GM06990 (cell line): ENCODE results near the gene ATP6V1G2.

ENCODE experiments used
- DNase-seq: peaks from one replicate; pipeline ENCODE4 v3.0.0-alpha.2; 2011; ENCODE audit not compliant: insufficient read length; ENCODE audit errors: extremely low read depth
- H3K27me3 ChIP-seq: replicated peaks from 2 replicates; pipeline ENCODE4 v1.6.0; 2011; ENCODE audit warnings: low read length; ENCODE audit not compliant: control insufficient read depth, insufficient read depth
- H3K36me3 ChIP-seq: 2 replicates; pipeline ENCODE4 v1.5.1; 2011; ENCODE audit warnings: low read length; ENCODE audit not compliant: control insufficient read depth, insufficient read depth
- H3K4me3 ChIP-seq: replicated peaks from 2 replicates; pipeline ENCODE4 v1.5.1; 2011; ENCODE audit warnings: low read depth, mild to moderate bottlenecking, control low read depth, low read length
- TF ChIP-seq, protein P1 (sequence below): IDR thresholded peaks from 2 replicates; pipeline ENCODE4 v1.5.1; 2011; ENCODE audit warnings: low read length, control low read depth, mild to moderate bottlenecking, inconsistent platforms; ENCODE audit not compliant: insufficient read depth, poor library complexity, severe bottlenecking

The ATP6V1G2 gene

DNA sequence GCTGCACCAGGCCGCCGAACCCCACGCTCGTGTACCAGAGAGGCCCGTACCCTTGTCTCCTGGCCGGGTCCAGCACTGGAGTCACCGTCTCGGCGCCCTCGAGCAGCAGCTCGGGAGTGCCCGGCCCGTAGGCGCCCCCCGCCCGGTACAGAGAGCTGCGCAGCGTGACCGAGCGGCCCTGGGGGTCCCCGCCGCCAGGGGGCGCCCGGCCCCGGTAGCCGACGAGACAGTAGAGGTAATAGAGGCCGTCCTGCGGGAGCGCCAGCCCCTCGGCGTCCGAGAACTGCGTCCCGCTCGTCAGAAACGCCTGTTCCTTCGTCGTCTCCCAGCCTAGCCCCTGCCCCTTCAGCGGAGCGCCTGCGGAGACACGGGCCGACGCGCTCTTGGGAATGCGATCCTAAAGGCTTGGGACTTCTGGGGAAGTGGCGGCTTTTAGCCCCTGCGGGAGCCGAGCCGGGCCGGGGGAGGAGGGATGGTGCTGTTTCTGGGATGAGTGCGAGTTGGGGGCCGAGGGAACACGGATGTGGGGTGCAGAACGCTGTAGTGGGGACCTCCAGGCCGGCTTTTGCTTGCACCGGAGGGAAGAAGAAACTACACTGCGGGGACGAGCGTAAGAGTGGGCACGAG lies 34.5 kb upstream of the ATP6V1G2 start:
- TF ChIP-seq, protein P1, sequence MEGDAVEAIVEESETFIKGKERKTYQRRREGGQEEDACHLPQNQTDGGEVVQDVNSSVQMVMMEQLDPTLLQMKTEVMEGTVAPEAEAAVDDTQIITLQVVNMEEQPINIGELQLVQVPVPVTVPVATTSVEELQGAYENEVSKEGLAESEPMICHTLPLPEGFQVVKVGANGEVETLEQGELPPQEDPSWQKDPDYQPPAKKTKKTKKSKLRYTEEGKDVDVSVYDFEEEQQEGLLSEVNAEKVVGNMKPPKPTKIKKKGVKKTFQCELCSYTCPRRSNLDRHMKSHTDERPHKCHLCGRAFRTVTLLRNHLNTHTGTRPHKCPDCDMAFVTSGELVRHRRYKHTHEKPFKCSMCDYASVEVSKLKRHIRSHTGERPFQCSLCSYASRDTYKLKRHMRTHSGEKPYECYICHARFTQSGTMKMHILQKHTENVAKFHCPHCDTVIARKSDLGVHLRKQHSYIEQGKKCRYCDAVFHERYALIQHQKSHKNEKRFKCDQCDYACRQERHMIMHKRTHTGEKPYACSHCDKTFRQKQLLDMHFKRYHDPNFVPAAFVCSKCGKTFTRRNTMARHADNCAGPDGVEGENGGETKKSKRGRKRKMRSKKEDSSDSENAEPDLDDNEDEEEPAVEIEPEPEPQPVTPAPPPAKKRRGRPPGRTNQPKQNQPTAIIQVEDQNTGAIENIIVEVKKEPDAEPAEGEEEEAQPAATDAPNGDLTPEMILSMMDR, result peak; percentile 92
- peaks cover 11% of the 10 kb centered on the region for H3K36me3 ChIP-seq
- peak overlapping the region; percentile 69 for H3K4me3 ChIP-seq
- no peaks in the 10 kb centered on the region for H3K27me3 ChIP-seq
- peak; percentile 89 for DNase-seq

DNA sequence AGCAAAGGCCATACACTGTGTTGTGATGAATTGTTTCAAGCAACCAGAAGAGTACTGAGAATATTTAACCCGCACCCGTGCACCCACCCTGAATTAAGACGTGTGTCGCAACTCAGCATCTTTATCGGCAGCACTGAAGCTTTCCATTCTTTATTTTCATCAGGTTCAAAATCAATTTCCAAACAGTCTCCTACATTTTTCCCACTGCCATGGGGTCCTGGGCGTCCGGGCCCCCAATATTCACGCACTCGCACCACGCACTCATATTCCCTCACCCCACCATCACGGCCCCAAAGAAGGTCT lies 34.0 kb upstream of the ATP6V1G2 start:
- TF ChIP-seq, protein P1, result no peak
- no peaks in the 10 kb centered on the region for H3K27me3 ChIP-seq
- H3K36me3 ChIP-seq, result peaks cover 11% of the 10 kb centered on the region
- peak overlapping the region; percentile 69 for H3K4me3 ChIP-seq
- no peak for DNase-seq

DNA sequence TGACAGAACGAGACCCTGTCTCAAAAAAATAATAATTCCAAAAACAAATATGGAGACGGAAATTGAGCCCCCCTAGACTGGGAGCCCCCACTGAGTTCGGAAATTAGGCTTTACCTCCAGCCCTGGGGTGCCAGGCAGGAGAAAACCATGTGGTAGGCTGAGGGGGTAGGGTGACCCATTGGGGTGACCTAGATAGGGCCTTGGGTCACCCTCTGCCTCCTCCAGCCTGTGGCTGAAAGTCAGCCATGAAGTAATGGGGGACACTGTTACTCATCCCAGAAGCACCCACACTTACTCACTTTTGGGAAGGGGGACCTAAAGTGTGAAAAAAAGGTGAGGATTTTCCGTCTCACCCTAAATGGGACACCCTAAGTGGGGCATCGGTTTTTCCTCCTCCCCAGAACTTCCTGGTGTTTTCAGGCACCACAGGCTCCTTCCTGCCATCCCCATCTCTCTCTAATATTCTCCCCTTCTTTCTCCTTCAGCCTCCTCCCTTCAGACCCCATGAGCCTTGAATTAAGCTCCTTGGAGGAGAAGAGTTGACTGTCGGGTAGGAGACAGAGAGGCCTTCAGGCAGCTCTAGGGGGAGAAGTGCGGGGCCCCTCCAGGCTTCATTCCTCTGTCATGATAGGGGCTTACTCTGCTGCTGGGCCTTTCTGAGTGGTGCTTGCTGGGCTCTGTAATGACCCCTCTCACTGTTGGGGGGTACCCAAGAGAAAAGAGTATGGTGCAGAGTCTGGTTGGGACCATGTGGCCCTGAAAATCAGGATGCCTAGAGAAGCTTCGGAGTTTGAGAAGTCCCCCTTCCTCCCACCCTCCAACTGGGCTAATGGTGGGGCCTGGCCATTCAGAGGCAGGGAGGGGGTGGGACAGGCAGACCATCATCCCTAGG lies 33.4 kb upstream of the ATP6V1G2 start:
- no peak for DNase-seq
- Histone ChIP-seq H3K36me3 (peaks cover 11% of the 10 kb centered on the region), H3K27me3 (no peaks in the 10 kb centered on the region), H3K4me3 (peak overlapping the region; percentile 69)
- TF ChIP-seq, protein P1, result no peak

DNA sequence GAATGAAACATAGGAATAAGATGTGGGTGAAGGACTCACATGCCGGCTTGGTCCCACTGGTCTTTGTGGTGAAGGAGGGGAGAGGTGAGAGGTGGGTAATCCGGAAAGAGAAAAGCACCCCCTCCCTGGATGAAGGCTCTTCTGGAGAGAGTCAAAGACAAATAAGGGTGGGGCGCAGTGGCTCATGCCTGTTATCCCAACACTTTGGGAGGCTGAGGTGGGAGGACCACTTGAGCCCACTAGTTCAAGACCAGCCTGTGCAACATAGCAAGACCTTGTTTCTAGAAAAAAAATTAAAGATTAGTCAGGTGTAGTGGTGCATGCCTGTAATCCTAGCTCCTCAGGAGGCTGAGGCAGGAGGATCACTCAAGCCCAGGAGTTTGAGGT lies 32.7 kb upstream of the ATP6V1G2 start:
- TF ChIP-seq, protein P1, result no peak
- peaks cover 11% of the 10 kb centered on the region for H3K36me3 ChIP-seq
- H3K4me3 ChIP-seq, result peak overlapping the region; percentile 90
- H3K27me3 ChIP-seq, result no peaks in the 10 kb centered on the region
- DNase-seq, result no peak

DNA sequence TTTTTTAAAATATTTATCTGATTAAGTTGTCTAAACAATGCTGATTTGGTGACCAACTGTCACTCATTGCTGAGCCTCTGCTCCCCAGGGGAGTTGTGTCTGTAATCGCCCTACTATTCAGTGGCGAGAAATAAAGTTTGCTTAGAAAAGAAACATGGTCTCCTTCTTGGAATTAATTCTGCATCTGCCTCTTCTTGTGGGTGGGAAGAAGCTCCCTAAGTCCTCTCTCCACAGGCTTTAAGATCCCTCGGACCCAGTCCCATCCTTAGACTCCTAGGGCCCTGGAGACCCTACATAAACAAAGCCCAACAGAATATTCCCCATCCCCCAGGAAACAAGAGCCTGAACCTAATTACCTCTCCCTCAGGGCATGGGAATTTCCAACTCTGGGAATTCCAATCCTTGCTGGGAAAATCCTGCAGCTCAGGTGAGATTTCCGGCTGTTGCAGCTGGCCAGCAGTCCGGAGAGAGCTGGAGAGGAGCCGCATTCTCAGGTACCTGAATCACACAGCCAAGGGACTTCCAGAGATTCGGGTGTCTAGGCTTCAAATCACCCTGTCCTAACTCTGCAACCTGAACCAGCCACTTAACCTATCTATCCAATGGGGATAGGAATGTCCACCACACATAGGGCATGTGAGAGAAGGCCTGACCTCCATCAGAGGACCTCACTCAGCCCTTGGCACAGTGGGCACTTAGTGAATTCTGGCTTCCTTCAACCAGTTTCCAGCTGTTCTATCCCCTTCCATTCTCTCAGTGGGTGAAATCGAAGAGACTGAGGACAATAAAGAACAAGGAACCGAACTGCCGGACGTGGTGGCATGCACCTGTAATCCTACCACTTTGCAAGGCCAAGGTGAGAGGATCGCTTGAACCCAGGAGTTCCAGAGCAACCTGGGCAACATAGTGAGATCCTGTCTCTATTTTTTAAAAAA lies 32.0 kb upstream of the ATP6V1G2 start:
- Histone ChIP-seq H3K27me3 (no peaks in the 10 kb centered on the region), H3K4me3 (peak overlapping the region; percentile 90), H3K36me3 (peaks cover 11% of the 10 kb centered on the region)
- TF ChIP-seq, protein P1, result no peak
- no peak for DNase-seq
